NCI-H82 (cell line): ENCODE measurements around the gene SLC6A19.
"Not testable (repeated sequence)": the region's sequence is repeated elsewhere in the genome, so short reads cannot be mapped to it uniquely, and the experiment has no call there.

ENCODE experiments used
- DNase-seq: peaks from one replicate; lab custom pipeline; 2025; lab: John Stamatoyannopoulos, UW

SLC6A19 gene

DNA sequence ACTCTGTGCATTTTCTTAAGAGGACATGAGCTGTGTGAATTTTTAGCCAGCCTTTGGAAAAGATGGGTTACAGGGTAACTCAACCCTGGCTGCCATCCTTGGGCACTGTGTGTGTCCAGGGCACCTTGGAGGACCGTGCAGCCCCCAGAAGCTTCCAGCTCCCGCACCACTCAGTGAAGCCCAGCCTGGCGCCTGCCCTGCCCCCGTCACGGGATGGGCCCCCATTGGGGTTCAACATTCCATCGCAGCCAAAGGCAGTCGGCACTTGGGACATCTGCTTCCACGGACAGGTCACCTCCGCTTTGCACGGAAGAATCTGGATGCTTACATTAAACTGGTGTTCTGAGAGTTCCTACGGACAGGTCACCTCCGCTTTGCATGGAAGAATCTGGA is 21.9 kb downstream of the SLC6A19 start:
- DNase-seq: no peak

GRCh38 chr5:1224631-1225030 is 23.2 kb downstream of the SLC6A19 start:
- DNase-seq: no peak

GRCh38 chr5:1225081-1225480 is 23.7 kb downstream of the SLC6A19 start, which contains the start of gene SLC6A18:
TSS of gene SLC6A18 (plus strand) at chr5:1225381. CDS start at chr5:1225478, 97 bp downstream.
- DNase-seq: no peak

DNA sequence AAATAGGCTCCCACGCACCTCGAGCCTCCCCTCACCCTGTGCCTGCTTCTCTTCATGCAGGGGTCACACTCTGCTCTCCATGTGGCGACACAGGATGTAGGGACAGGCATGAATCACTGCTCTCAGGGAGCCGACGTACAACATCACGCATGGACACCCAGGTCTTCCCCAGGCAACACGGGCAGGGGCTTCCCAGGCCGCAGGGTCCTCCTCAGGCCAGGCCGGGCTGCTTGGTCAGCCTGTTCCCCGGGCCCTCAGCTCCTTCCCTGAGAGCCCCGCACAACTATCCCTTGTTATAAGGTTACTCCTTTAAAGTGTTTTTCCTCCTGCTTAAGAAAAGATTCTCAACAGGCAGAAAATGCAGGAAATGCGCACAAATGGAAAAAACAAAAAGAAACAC is 24.8 kb downstream of the SLC6A19 start:
- DNase-seq: no peak

GRCh38 chr5:1226839-1227581 is 25.6 kb downstream of the SLC6A19 start:
- DNase-seq: no peak

DNA sequence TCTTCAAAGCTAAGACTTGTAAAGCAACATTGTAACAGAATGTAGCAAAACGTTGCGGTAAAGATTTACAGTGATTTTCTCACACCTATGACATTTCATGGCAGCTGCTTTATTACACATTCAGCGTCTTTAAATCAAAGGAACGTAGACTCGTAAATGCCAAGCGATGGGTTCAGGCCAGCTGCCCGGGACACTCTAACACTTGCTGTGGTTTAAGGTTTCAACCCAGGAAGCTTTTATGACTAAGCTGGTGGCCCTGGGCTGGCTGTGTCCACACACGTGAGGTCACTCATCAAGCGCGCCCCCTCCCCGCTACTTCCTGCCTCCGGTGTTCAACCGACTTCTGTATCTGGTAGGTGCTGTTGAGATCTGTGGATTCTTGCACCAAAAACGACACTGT is 26.3 kb downstream of the SLC6A19 start:
- no peak for DNase-seq

GRCh38 chr5:1228120-1228519 is 26.7 kb downstream of the SLC6A19 start:
- no peak for DNase-seq

- not testable (repeated sequence) for DNase-seq
These were observed 27.6 kb downstream of the SLC6A19 start for GRCh38 chr5:1229023-1229422.

DNA sequence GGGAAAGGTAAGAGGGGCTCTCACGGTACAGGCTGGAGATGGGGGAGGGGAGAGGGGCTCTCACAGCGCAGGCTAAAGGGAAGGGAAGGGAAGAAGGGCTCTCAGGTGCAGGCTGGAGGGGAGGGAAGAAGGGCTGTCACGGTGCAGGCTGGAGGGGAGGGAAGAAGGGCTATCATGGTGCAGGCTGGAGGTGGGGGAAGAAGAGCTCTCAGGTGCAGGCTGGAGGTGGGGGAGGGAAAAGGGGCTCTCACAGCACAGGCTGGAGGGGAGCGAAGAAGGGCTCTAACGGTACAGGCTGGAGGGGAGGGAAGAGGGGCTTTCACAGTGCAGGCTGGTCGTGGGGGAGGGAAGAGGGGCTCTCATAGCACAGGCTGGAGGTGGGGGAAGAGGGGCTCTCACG is 28.4 kb downstream of the SLC6A19 start:
- DNase-seq: no peak

DNA sequence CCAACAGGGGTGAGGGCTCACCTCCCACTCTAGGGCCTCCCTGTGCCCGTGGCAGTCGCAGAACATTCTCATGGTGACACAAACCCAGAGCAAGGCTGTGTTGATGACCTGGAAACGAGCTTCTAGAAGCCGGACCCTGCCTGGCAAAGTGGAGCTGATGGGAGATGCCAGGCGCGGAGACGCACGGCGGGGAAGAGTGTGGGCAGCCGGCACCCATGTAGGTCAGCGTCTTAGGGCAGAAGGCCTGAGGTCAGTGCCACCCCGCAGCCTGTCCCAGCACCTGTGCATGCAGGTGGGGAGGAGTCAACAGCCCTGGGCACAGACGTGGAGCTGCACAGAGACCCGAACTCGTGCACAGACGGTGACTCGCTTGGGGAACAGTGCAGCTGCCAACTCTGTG is 29.2 kb downstream of the SLC6A19 start:
- no peak for DNase-seq

- peak; percentile 52 for DNase-seq
These were observed 30.0 kb downstream of the SLC6A19 start for GRCh38 chr5:1231354-1231905.

DNA sequence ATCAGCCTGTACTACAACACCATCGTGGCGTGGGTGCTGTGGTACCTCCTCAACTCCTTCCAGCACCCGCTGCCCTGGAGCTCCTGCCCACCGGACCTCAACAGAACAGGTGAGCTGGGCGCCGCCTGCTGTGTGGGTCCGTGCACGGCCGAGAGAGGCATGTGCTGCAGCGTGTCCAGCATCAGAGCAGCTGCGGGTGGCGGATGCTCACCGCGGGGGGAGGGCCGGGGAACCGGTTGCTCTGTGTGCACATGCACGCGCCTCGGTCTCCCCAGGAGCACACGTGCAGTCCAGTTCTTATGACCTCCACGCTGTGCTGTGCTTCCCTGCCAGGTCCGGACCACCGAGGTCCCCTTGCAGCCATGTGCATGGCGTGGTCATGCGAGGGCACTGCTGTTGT is 31.4 kb downstream of the SLC6A19 start:
- DNase-seq: no peak

DNA sequence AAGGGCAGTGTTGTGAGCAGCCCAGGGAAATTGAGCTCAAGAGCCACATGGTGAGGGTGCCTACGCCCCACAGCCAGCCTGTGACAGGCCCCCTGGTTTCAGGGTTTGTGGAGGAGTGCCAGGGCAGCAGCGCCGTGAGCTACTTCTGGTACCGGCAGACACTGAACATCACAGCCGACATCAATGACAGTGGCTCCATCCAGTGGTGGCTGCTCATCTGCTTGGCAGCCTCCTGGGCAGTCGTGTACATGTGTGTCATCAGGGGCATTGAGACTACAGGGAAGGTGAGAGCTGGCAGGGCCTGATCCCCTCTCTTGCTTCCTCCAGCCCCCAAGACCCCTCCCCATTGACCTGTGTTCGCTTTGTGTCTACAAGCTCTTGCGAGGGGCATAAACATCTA is 34.0 kb downstream of the SLC6A19 start:
- peak; percentile 6 for DNase-seq

DNA sequence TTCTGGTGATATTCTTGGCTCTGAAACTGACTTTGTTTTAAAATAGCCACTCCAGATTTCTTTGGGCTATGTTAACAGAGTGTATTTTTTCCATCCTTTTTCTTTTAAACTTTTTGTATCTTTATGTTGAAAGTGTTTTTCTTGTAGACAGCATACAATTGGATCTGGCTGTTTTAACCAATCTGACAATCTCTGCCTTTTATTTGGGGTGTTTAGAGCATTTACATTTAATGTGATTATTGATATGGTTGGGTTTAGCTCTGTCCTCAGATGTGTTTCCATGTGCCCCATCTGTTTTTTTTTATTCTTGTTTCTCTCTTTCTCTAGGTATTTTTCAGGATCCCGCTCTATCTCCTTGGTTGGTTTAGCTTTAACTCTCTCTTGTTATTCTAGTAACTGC is 34.4 kb downstream of the SLC6A19 start:
- no peak for DNase-seq

DNA sequence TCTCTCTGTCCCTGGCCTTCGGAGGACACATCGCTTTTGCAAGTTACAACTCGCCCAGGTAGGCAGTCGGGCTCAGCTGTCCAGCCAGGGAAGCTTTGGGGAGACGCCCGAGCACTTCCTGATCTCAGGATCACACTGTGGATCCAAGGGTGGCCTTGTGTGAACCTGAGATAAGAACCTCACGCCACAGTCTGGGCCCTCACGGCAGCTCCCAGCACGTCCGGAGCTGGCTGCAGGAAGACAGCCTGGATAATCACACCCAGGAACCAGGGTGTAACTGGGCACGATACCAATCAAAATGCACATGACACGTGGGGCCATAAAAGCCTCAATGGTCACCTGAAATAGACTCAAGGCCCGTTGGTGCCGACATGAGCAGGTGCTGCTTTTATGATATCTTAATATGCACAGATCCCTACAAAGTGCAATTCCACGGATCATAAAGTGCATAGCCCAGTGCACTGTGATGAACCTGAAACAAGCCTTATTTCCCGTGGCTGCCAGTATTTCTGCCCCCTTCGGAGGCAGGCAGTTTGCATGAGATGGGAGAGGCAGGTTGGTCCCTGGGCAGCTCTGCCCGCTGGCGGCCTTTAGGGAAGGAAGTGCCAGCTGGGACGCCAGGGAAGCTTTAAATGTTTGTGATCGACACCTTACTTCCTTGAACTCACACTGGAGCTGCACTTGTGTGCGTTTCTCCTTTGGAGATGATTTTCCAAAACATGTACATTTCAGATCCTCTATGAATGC is 38.3 kb downstream of the SLC6A19 start:
- no peak for DNase-seq

- no peak for DNase-seq
These were observed 39.3 kb downstream of the SLC6A19 start for GRCh38 chr5:1240496-1241260.

- no peak for DNase-seq
These were observed 40.2 kb downstream of the SLC6A19 start for GRCh38 chr5:1241509-1242080.

DNA sequence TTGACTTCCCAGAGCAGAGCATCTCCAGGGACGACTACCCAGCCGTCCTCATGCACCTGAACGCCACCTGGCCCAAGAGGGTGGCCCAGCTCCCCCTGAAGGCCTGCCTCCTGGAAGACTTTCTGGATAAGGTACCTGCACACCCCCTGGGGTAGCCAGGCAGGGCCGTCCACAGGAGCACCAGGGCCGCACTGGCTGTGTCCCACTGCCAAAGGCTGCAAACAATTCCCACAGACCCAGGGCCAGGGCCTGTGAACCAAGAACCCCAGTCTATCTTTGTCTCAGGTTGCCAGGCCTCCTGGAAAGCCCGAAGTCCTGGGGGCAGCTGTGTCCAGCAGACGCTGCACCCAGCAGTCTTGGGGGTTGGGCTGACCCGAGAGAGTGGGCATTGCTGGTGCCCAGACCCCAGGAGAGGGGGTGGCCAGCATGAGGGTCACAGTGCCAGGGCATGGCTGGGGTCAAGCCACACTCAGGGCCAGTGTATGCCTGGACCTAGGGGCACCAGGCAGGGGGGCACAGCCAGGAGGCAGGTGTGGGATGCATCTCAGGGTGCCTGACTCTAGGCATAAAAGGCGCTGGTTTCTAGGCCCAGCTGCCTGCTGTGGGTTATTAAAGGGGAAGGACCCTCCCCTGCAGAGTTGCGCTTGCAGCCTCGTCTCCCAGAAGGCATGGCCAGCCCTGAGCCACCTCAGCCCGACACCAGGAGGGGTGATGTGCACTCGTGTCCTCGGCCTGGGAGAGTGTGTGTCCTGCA is 41.5 kb downstream of the SLC6A19 start:
- DNase-seq: no peak

DNA sequence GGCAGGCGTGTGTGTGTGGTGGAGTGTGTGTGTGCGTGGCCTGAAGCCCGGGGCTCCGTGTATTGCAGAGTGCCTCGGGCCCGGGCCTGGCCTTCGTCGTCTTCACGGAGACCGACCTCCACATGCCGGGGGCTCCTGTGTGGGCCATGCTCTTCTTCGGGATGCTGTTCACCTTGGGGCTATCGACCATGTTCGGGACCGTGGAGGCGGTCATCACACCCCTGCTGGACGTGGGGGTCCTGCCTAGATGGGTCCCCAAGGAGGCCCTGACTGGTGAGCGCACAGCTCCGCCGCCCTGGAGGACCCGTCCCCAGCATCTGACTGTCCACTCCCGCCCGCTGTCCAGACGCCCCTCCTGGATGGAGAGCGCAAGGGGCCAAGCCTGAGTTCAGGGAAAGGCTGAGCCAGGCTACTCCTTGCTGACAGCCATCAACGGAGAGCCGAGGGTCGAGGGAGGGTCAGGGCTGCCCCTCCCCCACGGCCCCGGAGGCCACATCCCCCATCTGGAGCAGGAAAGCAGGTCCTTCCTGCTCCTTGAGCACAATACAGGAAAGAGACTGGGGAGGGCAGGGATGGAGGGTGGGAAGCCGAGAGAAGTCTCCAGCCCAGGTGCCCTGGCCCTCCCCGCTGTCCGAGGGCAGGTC is 42.2 kb downstream of the SLC6A19 start:
- DNase-seq: no peak

- DNase-seq: no peak
These were observed 42.9 kb downstream of the SLC6A19 start for GRCh38 chr5:1244255-1244654.

DNA sequence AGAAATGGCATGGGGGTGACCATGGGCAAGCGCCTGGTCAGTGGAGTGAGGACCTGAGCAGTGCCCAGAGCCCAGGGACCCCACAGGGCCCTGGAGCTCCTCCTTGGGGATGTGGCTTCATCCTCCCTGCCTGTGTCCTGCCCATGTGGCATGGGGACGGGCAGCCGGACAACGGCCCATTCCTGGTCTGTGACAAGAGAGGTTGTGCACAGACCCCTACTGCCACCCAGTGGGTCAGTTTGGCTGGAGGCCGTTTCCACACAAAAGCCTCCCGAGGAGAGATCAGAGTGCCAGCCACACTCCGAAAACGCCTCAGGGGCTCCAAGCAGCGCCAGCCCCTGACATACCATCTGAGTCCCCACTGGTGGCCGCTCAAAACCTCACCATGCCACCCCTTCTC is 43.6 kb downstream of the SLC6A19 start:
- DNase-seq: no peak
